Omental fat pad (tissue), 4 donors: ENCODE data around the gene EFNB1. TPM values are rescaled to one million over a fixed set of nuclear protein-coding genes. Genes with fewer than 3 reads are reported as not detected.

Source experiments
- ATAC-seq: fragments of 150-250 bp; one replicate; pipeline ENCODE4 v1.9.1; 2016; ENCODE audit warnings: mild to moderate bottlenecking, moderate library complexity; ENCODE audit not compliant: low FRiP score
- DNase-seq: peaks from one replicate; pipeline ENCODE4 v3.0.0-alpha.2; 2019; ENCODE audit warnings: low spot score
- CTCF ChIP-seq, 3 donors: fragments of 450-650 bp; IDR thresholded peaks; one replicate each; pipeline ENCODE4 v1.5.1; 2016 to 2017; ENCODE audit warnings: antibody characterized with exemption in 3 of 3, mild to moderate bottlenecking in 3 of 3, moderate library complexity in 2 of 3
- total RNA-seq, 4 donors: library from RNA; depleted of rRNA; stranded (reverse); fragments of >200 nt; gene quantifications; one replicate each; pipeline ENCODE4 v1.1.0, GENCODE V29; 2016

EFNB1 gene
- total RNA-seq, 4 donors from 2014 or later, result 46.4 to 108 (median 78.5) TPM

- no peak for ATAC-seq
- no peak for TF ChIP-seq CTCF (IDR thresholded peaks at IDR 0.05)
- DNase-seq, result no peak
These were observed 5.2 kb upstream of the EFNB1 start for GRCh38 chrX:68823413-68824151.

GRCh38 chrX:68824152-68824433 is 4.7 kb upstream of the EFNB1 start:
- DNase-seq (no peak), ATAC-seq (no peak)
- TF ChIP-seq CTCF (IDR thresholded peaks at IDR 0.05), result no peak

- DNase-seq (no peak), ATAC-seq (no peak)
- TF ChIP-seq CTCF (IDR thresholded peaks at IDR 0.05), result no peak
These were observed 4.2 kb upstream of the EFNB1 start for GRCh38 chrX:68824565-68825125.

GRCh38 chrX:68826113-68826980 is 2.5 kb upstream of the EFNB1 start:
- DNase-seq, result no peak
- ATAC-seq, result no peak
- TF ChIP-seq CTCF (IDR thresholded peaks at IDR 0.05), result no peak

GRCh38 chrX:68827256-68827655 is 1.6 kb upstream of the EFNB1 start:
- no peak for TF ChIP-seq CTCF (IDR thresholded peaks at IDR 0.05)
- ATAC-seq (no peak), DNase-seq (no peak)

- peak in 2 of 3 donors; percentile 44 for TF ChIP-seq CTCF (IDR thresholded peaks at IDR 0.05)
- ATAC-seq (peak; percentile 57), DNase-seq (peak; percentile 82)
These were observed 785 bp upstream of the EFNB1 start for GRCh38 chrX:68827848-68828624.
